ENCODE measurements around the gene RPN2. TPM values are rescaled to one million over a fixed set of nuclear protein-coding genes. Genes with fewer than 3 reads are reported as not detected.

The RPN2 gene
- total RNA-seq, 1 experiment from 2014 or later: 226 TPM

- TF ChIP-seq, protein P1, sequence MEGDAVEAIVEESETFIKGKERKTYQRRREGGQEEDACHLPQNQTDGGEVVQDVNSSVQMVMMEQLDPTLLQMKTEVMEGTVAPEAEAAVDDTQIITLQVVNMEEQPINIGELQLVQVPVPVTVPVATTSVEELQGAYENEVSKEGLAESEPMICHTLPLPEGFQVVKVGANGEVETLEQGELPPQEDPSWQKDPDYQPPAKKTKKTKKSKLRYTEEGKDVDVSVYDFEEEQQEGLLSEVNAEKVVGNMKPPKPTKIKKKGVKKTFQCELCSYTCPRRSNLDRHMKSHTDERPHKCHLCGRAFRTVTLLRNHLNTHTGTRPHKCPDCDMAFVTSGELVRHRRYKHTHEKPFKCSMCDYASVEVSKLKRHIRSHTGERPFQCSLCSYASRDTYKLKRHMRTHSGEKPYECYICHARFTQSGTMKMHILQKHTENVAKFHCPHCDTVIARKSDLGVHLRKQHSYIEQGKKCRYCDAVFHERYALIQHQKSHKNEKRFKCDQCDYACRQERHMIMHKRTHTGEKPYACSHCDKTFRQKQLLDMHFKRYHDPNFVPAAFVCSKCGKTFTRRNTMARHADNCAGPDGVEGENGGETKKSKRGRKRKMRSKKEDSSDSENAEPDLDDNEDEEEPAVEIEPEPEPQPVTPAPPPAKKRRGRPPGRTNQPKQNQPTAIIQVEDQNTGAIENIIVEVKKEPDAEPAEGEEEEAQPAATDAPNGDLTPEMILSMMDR (IDR thresholded peaks at IDR 0.05; ENCODE audit: unreplicated experiment): no peak
- POLR2A ChIA-PET: interaction anchor here (0.6 to 1.8 kb wide), 7 partner anchors 11 to 315 kb away, joined by 3 to 7 read pairs (median 5); partner anchors contain the start of genes MROH8 and RPN2
- CTCF ChIA-PET: interaction anchor here (0.5 to 3.4 kb wide), 9 partner anchors 8 to 912 kb away, joined by 3 to 16 read pairs (median 4); no protein-coding TSS in a partner anchor
- Mint-ChIP-seq H3K27me3 (ENCODE audit: insufficient read depth, unreplicated experiment) (no peaks in the 10 kb centered on the region), H3K4me1 (ENCODE audit: insufficient read depth, unreplicated experiment) (no peaks in the 10 kb centered on the region), H3K4me3 (ENCODE audit: unreplicated experiment) (no peak overlapping the region), H3K36me3 (ENCODE audit: insufficient read depth, unreplicated experiment) (peaks cover 88% of the 10 kb centered on the region), H3K27ac (ENCODE audit: low read depth, unreplicated experiment) (no peak overlapping the region), H3K9me3 (ENCODE audit: unreplicated experiment) (no peaks in the 10 kb centered on the region)
- BruUV-seq (replicated peaks): no TSS peak
- intact Hi-C loops (cut with micrococcal nuclease): no loop called here
- DNase-seq (ENCODE audit: unreplicated experiment): no peak
These were observed 30.1 kb downstream of the RPN2 start for GRCh38 chr20:37209193-37209592.

- no peaks in the 10 kb centered on the region for H3K4me1 Mint-ChIP-seq (ENCODE audit: insufficient read depth, unreplicated experiment)
- no peak overlapping the region for H3K27ac Mint-ChIP-seq (ENCODE audit: low read depth, unreplicated experiment)
- H3K9me3 Mint-ChIP-seq (ENCODE audit: unreplicated experiment): no peaks in the 10 kb centered on the region
- no peak overlapping the region for H3K4me3 Mint-ChIP-seq (ENCODE audit: unreplicated experiment)
- POLR2A ChIA-PET: interaction anchor here (0.6 to 1.8 kb wide), 8 partner anchors 11 to 1095 kb away, joined by 3 to 7 read pairs (median 4); partner anchors contain the start of genes MROH8 and RPN2
- peaks cover 87% of the 10 kb centered on the region for H3K36me3 Mint-ChIP-seq (ENCODE audit: insufficient read depth, unreplicated experiment)
- peak; percentile 56 for DNase-seq (ENCODE audit: unreplicated experiment)
- TF ChIP-seq, protein P1 (IDR thresholded peaks at IDR 0.05; ENCODE audit: unreplicated experiment): no peak
- no TSS peak for BruUV-seq (replicated peaks)
- CTCF ChIA-PET: interaction anchor here (0.6 to 3.4 kb wide), 9 partner anchors 8 to 912 kb away, joined by 3 to 16 read pairs (median 4); no protein-coding TSS in a partner anchor
- H3K27me3 Mint-ChIP-seq (ENCODE audit: insufficient read depth, unreplicated experiment): no peaks in the 10 kb centered on the region
- intact Hi-C loops (cut with micrococcal nuclease): no loop called here
These were observed 30.7 kb downstream of the RPN2 start for GRCh38 chr20:37209661-37210314.

DNA sequence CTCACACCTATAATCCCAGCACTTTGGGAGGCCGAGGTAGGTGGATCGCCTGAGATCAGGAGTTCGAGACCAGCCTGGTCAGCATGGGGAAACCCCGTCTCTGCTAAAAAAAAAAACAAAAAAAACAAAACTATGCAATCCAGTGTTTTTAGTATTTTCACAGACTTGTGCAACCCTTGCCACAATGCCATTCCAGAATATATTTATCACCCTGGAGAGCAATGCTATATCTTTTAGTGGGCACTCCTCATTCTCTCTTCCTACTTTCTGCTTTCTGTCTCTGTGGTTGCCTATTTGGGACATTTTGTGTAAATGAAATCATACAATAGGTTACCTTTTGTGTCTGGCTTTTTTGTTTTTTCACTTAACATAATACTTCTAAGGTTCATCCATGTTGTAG lies 39.3 kb downstream of the RPN2 start:
- BruUV-seq (replicated peaks): no TSS peak
- DNase-seq (ENCODE audit: unreplicated experiment): peak; percentile 15
- Mint-ChIP-seq H3K36me3 (ENCODE audit: insufficient read depth, unreplicated experiment) (peaks cover 59% of the 10 kb centered on the region), H3K27me3 (ENCODE audit: insufficient read depth, unreplicated experiment) (no peaks in the 10 kb centered on the region), H3K27ac (ENCODE audit: low read depth, unreplicated experiment) (no peak overlapping the region), H3K4me3 (ENCODE audit: unreplicated experiment) (no peak overlapping the region), H3K9me3 (ENCODE audit: unreplicated experiment) (no peaks in the 10 kb centered on the region), H3K4me1 (ENCODE audit: insufficient read depth, unreplicated experiment) (no peaks in the 10 kb centered on the region)
- ChIA-PET CTCF (interaction anchor here (0.8 to 1.5 kb wide), 4 partner anchors 12 to 24 kb away, joined by 3 to 7 read pairs (median 5); no protein-coding TSS in a partner anchor), POLR2A (no interaction called here)
- intact Hi-C loops (cut with micrococcal nuclease): no loop called here
- TF ChIP-seq, protein P1 (IDR thresholded peaks at IDR 0.05; ENCODE audit: unreplicated experiment): no peak

DNA sequence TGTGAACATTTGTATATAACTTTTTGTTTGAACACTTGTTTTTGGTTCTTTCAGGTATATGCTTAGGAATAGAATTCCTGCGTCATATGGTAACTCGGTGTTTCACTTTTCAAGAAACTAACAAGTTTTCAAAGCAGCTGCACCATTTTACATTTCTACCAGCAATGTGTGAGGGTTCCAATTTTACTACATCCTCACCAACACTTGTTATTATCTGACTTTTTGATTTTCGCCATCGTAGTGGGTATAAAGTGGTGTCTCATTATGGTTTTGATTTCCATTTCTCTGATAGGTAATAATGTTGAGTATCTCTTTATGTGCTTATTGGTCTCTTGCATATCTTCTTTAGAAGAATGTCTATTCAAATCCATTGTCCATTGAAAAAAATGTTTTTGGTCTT lies 39.8 kb downstream of the RPN2 start:
- H3K36me3 Mint-ChIP-seq (ENCODE audit: insufficient read depth, unreplicated experiment): peaks cover 59% of the 10 kb centered on the region
- H3K4me3 Mint-ChIP-seq (ENCODE audit: unreplicated experiment): no peak overlapping the region

More for the DNA sequence above, 39.8 kb downstream of the RPN2 start:
- Mint-ChIP-seq H3K4me1 (ENCODE audit: insufficient read depth, unreplicated experiment) (no peaks in the 10 kb centered on the region), H3K27me3 (ENCODE audit: insufficient read depth, unreplicated experiment) (no peaks in the 10 kb centered on the region), H3K9me3 (ENCODE audit: unreplicated experiment) (no peaks in the 10 kb centered on the region), H3K27ac (ENCODE audit: low read depth, unreplicated experiment) (no peak overlapping the region)
- intact Hi-C loops (cut with micrococcal nuclease): no loop called here
- CTCF ChIA-PET: no interaction called here
- POLR2A ChIA-PET: no interaction called here
- no TSS peak for BruUV-seq (replicated peaks)
- TF ChIP-seq, protein P1 (IDR thresholded peaks at IDR 0.05; ENCODE audit: unreplicated experiment): no peak
- DNase-seq (ENCODE audit: unreplicated experiment): no peak
